Mucosa of gallbladder (tissue), 1 donor: ENCODE measurements around the gene DPEP1. TPM values are rescaled to one million over a fixed set of nuclear protein-coding genes. Genes with fewer than 3 reads are reported as not detected.

ENCODE experiments used
- DNase-seq: peaks from one replicate; pipeline ENCODE4 v3.0.0-alpha.2; 2020; ENCODE audit warnings: low spot score
- total RNA-seq: library from RNA; stranded (reverse); gene quantifications from one replicate; pipeline ENCODE4 v1.2.1, GENCODE V29; 2021
- donor health status: DM: no; HTN: no; CAD: no.

The DPEP1 gene
- total RNA-seq, 1 donor from 2014 or later = 2.5 TPM

GRCh38 chr16:89598199-89598598 is 15.2 kb upstream of the DPEP1 start:
- no peak for DNase-seq

GRCh38 chr16:89599451-89599858 is 14.0 kb upstream of the DPEP1 start:
- DNase-seq = no peak

- no peak for DNase-seq
These were observed 13.5 kb upstream of the DPEP1 start for GRCh38 chr16:89599902-89600301.

DNA sequence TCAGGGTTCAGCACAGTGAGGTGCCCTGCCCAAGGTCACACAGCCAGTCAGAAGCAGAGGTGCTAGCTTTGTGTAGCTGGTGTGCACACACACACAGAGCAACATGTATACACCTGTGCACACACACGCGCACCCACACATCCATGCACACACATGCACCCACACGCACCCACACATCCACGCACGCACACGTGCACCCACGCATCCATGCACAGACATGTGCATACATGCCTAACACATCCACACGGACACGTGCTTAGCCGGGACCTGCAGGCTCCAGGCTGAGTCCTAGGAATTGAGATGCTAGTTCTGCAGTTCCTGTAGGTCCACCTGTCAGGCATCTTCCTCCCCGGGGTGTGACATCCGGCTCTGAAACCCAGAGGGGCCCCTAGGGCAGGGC is 13.0 kb upstream of the DPEP1 start:
- DNase-seq = no peak

GRCh38 chr16:89600956-89601355 is 12.5 kb upstream of the DPEP1 start:
- DNase-seq = no peak

DNA sequence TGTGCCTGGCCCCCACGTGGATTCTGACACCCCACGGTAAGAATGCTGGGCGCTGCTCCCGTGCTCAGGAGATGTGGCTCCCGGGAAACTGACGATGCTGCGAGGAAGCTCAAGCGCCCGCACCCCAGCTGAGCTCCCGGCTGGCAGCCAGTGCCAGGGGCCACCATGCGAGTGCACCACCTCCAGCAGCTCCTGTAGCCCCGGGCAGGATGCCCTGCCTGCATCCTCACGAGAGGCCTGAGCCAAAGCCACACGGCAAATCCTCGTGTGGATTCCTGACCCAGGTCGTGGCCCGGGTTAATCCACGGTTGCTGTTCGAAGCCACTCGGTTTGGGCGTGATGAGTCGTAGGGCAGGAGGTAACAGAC is 11.6 kb upstream of the DPEP1 start:
- no peak for DNase-seq

- DNase-seq = no peak
These were observed 11.0 kb upstream of the DPEP1 start for GRCh38 chr16:89602273-89602951.

DNA sequence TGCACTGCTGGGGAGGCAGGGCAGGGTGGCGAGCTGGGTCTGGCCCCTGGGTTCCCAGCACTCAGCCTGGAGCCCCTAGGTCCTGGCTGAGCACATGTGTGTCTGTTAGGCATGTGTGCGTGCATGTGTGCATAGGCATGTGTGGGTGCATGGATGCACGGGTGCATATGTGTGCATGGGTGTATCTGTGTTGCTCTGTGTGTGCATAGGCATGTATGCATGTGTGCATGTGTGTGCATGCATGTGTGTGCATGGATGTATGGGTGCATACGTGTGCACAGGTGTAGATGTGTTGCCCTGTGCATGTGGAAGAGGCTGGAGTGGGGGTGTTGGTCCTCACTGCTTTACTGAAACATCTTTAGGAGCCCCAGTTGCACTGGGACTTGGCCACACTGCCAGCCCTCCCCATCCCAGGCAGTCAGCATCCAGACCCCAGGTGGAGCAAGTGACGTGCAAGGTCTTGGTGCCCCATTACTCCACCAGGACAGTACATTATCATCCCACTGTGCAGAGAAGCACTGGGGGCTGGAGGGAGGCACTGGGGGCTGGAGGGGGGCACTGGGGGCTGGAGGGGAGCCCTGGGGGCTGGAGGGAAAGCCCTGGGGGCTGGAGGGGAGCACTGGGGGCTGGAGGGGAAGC is 10.4 kb upstream of the DPEP1 start:
- no peak for DNase-seq

DNA sequence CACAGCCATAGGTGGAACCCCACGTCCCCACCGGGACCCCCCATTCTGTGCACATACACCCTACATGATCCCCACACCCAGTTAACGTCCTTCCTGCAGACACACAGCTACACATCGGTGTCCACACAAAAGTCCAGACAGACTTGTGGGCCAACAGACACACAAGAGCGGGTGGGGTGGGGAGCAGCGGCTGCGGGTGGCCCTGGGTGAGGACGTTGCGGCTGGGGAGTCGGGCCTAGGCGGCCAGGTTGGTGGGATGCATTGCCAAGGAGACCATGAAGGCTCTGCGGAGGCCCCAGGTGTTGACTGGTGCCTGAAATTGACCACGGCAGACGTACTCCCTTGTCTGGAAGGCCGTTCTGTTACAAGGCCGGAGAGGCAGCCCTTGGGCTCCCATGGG is 8.7 kb upstream of the DPEP1 start:
- DNase-seq = no peak

- no peak for DNase-seq
These were observed 8.1 kb upstream of the DPEP1 start for GRCh38 chr16:89605186-89605970.

DNA sequence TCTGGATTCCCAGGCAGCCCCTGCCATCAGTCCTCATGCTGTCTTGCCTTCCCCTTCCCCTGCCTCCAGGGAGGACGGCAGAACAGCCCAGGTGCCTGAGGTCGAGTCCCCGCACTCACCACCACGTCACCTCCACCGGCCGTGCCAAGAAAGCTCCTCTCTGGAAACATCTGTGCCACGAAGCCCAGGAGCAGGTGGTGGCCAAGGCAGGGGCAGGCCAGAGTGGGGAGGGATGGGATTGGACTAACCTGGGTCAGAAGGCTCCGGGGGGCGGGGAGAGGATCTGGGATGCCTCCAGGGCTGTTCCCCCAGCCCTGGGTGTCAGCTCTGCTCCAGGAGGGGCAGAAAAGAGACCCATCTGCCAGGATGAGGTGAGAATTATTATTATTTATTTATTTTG is 7.4 kb upstream of the DPEP1 start:
- no peak for DNase-seq

DNA sequence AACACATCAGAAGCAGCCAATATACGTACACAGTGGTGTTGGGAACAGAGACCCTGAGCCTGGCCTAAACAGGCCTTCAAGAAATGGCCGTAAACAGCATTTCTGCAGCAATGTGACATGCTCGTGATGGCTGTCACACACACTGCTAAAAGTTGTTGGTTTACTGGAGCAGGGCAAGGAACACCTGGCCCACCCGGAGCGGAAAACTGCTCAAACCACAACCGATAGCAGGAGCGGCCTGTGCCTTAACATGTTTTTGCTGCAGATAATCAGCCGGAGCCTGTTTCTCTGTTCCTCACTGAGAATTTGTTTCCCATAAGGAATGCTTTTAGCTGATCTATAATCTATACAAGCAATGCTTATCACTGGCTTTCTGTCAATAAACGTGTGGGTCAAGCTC is 6.0 kb upstream of the DPEP1 start:
- no peak for DNase-seq

GRCh38 chr16:89607937-89608740 is 5.3 kb upstream of the DPEP1 start:
- DNase-seq = no peak

DNA sequence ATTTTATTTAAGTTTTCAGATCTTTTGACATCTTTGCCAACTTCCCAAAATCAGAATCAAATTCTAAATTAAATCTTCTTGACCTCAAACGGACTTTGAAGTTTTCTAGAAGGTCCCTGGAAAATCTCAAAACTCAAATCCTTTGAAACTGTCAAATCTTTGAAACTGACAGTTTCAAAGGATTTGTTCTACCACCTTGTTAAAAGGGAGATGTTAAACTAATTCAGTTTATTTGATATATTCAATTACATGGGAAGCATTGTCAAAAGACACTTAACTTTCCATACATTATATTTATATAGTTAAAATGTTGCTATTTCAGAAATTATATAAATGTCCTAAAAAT is 3.4 kb upstream of the DPEP1 start:
- DNase-seq = no peak

- no peak for DNase-seq
These were observed 851 bp upstream of the DPEP1 start for GRCh38 chr16:89612415-89613166.

DNA sequence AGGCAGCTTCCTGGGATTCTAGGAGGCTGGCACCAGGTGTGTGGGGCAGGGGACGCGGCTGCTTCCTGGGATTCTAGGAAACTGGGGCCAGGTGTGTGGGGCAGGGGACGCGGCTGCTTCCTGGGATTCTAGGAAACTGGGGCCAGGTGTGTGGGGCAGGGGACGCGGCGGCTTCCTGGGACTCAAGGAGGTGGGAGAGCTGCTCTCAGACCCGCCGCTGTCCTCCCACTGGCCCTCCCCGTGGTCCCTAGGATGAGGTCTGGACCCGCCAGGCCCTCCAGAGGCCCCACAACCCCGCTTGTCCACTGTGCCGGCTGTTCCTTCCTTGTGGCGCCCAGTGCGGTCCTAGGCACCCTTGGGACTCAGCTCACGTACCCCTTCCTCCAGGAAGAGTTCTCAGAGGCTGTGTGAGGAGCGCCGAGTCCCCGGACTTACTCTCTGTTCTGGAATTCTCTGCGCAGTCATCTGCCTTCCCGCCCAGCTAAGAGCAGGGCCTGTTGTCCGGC is 565 bp downstream of the DPEP1 start:
- DNase-seq = no peak

GRCh38 chr16:89615176-89615575 is 1.7 kb downstream of the DPEP1 start:
- no peak for DNase-seq

- DNase-seq = no peak
These were observed 2.2 kb downstream of the DPEP1 start for GRCh38 chr16:89615596-89616090.

DNA sequence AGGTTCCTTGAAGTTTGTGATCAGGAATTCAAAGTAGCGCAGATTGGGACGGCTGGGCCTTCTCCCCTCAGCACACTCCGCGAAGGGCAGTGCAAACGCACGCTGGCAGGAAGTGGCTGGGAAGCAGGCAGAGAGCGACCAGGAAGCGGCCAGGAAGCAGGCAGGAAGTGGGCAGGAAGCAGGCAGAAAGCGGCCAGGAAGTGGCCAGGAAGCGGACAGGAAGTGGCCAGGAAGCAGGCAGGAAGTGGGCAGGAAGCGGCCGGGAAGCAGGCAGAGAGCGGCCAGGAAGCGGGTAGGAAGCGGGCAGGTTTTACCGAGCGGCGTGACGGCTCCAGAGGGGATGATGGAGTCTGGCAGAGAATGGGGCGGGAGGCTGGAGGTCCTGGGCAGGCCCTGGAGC is 3.2 kb downstream of the DPEP1 start:
- no peak for DNase-seq

DNA sequence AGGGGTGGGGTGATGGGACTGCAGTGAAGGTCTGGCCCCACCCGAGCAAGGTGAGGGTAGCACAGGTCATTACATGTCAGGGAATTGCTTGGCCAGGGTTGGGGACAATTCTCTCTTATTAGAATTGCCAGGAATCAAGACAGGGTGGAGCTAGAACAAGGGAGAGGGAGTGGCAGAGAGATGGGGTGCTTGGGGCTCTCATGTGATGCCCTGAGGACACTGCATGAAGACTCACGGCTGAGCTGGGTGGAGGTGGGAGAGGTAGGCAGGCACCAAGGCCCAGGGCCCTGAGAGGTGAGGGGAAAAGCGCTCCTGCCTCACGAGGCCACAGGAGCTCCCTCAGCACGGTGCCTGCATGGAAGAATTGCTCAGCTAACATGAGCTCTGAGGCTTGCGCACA is 3.6 kb downstream of the DPEP1 start:
- DNase-seq = no peak
